Tibial artery (tissue), 4 donors: Measurements from ENCODE around the gene DROSHA.

Experiments
- DNase-seq, 2 donors: peaks; one replicate each; pipeline ENCODE4 v3.0.0-alpha.2; 2019
- H3K27ac ChIP-seq, 2 donors: fragments of 200-600 bp; sonication (generic) in 1 of 2; 1 replicate in 1 of 2; 2 replicates in 1 of 2; pipeline ENCODE4 v1.5.1; 2018 to 2019; ENCODE audit warnings: mild to moderate bottlenecking in 1 of 2
- H3K27me3 ChIP-seq, 2 donors: fragments of 200-600 bp; sonication (generic) in 1 of 2; one replicate each; pipeline versions ENCODE4 v1.5.1 to v1.6.0; 2016 to 2019
- H3K36me3 ChIP-seq, 3 donors: fragments of 200-600 bp; sonication (generic) in 2 of 3; one replicate each; pipeline ENCODE4 v1.5.1; 2016 to 2019; ENCODE audit warnings: mild to moderate bottlenecking in 2 of 3
- H3K4me1 ChIP-seq, 4 donors: fragments of 200-600 bp; sonication (generic) in 2 of 4; 1 replicate in 3 of 4; 2 replicates in 1 of 4; pipeline ENCODE4 v1.5.1; 2016 to 2019
- H3K4me3 ChIP-seq, 2 donors: fragments of 200-600 bp; sonication (generic) in 1 of 2; 1 replicate in 1 of 2; 2 replicates in 1 of 2; pipeline ENCODE4 v1.5.1; 2018 to 2019; ENCODE audit warnings: mild to moderate bottlenecking in 2 of 2
- H3K9me3 ChIP-seq, 3 donors: fragments of 200-600 bp; sonication (generic) in 1 of 3; one replicate each; pipeline ENCODE4 v1.5.1; 2016 to 2019
- intact Hi-C: fragments of 100-400 bp; cut with DNase I; formaldehyde crosslinking; loops from one replicate; pipeline ENCODE4 v1.15.0; 2023; ENCODE audit warnings: low total_unique reads
- TF ChIP-seq, protein P1 (sequence below), 2 experiments: fragments of 200-600 bp in 1 of 2; fragments of 450-650 bp in 1 of 2; IDR thresholded peaks; one replicate each; pipeline ENCODE4 v1.5.1; 2017 to 2019; ENCODE audit warnings: antibody characterized with exemption in 2 of 2, mild to moderate bottlenecking in 1 of 2, moderate library complexity in 1 of 2

DROSHA gene

GRCh38 chr5:31375999-31376720, 155.7 kb downstream of the DROSHA start:
- Histone ChIP-seq H3K27me3 (no peaks in the 10 kb centered on the region), H3K9me3 (no peaks in the 10 kb centered on the region), H3K27ac (no peak overlapping the region), H3K4me1 (no peaks in the 10 kb centered on the region), H3K36me3 (no peaks in the 10 kb centered on the region), H3K4me3 (no peak overlapping the region)
- no peak for DNase-seq
- intact Hi-C loops = no loop called here
- TF ChIP-seq, protein P1, sequence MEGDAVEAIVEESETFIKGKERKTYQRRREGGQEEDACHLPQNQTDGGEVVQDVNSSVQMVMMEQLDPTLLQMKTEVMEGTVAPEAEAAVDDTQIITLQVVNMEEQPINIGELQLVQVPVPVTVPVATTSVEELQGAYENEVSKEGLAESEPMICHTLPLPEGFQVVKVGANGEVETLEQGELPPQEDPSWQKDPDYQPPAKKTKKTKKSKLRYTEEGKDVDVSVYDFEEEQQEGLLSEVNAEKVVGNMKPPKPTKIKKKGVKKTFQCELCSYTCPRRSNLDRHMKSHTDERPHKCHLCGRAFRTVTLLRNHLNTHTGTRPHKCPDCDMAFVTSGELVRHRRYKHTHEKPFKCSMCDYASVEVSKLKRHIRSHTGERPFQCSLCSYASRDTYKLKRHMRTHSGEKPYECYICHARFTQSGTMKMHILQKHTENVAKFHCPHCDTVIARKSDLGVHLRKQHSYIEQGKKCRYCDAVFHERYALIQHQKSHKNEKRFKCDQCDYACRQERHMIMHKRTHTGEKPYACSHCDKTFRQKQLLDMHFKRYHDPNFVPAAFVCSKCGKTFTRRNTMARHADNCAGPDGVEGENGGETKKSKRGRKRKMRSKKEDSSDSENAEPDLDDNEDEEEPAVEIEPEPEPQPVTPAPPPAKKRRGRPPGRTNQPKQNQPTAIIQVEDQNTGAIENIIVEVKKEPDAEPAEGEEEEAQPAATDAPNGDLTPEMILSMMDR (IDR thresholded peaks at IDR 0.05) = no peak

- TF ChIP-seq, protein P1 (IDR thresholded peaks at IDR 0.05) = no peak
- H3K9me3 ChIP-seq = no peaks in the 10 kb centered on the region
- H3K4me3 ChIP-seq = no peak overlapping the region
- no peaks in the 10 kb centered on the region for H3K27me3 ChIP-seq
- intact Hi-C loops = no loop called here
- no peaks in the 10 kb centered on the region for H3K4me1 ChIP-seq
- DNase-seq = no peak
- no peaks in the 10 kb centered on the region for H3K36me3 ChIP-seq
- H3K27ac ChIP-seq = no peak overlapping the region
These were observed 159.8 kb downstream of the DROSHA start for GRCh38 chr5:31372124-31372523.

- Histone ChIP-seq H3K9me3 (no peaks in the 10 kb centered on the region), H3K4me1 (no peaks in the 10 kb centered on the region), H3K4me3 (no peak overlapping the region), H3K36me3 (no peaks in the 10 kb centered on the region), H3K27ac (no peak overlapping the region), H3K27me3 (no peaks in the 10 kb centered on the region)
- DNase-seq = no peak
- TF ChIP-seq, protein P1 (IDR thresholded peaks at IDR 0.05) = no peak
- intact Hi-C loops = no loop called here
These were observed 165.0 kb downstream of the DROSHA start for GRCh38 chr5:31366941-31367340.

- Histone ChIP-seq H3K36me3 (no peaks in the 10 kb centered on the region), H3K9me3 (no peaks in the 10 kb centered on the region), H3K4me1 (no peaks in the 10 kb centered on the region), H3K27ac (no peak overlapping the region), H3K4me3 (no peak overlapping the region), H3K27me3 (no peaks in the 10 kb centered on the region)
- DNase-seq = no peak
- TF ChIP-seq, protein P1 (IDR thresholded peaks at IDR 0.05) = no peak
- intact Hi-C loops = no loop called here
These were observed 166.1 kb downstream of the DROSHA start for GRCh38 chr5:31365776-31366175.

GRCh38 chr5:31364881-31365636, 166.8 kb downstream of the DROSHA start:
- TF ChIP-seq, protein P1 (IDR thresholded peaks at IDR 0.05) = no peak
- Histone ChIP-seq H3K27ac (no peak overlapping the region), H3K4me3 (no peak overlapping the region), H3K4me1 (no peaks in the 10 kb centered on the region), H3K9me3 (no peaks in the 10 kb centered on the region), H3K36me3 (no peaks in the 10 kb centered on the region), H3K27me3 (no peaks in the 10 kb centered on the region)
- no peak for DNase-seq
- intact Hi-C loops = no loop called here
